HG02571 (cell line): ENCODE results near the gene PRKN.
A peak's percentile ranks its signal among the peaks of the same experiment; 100 is the strongest.

Source experiments
- ATAC-seq: cut with Tn5 transposase; IDR thresholded peaks from one replicate; pipeline ENCODE4 v1.9.1; 2021; ENCODE audit warnings: mild to moderate bottlenecking, moderate library complexity; ENCODE audit not compliant: unreplicated experiment

Gene PRKN

GRCh38 chr6:161378115-161378514 lies 1349.5 kb downstream of the PRKN start:
- no peak for ATAC-seq

GRCh38 chr6:161377116-161377515 lies 1350.5 kb downstream of the PRKN start:
- no peak for ATAC-seq

DNA sequence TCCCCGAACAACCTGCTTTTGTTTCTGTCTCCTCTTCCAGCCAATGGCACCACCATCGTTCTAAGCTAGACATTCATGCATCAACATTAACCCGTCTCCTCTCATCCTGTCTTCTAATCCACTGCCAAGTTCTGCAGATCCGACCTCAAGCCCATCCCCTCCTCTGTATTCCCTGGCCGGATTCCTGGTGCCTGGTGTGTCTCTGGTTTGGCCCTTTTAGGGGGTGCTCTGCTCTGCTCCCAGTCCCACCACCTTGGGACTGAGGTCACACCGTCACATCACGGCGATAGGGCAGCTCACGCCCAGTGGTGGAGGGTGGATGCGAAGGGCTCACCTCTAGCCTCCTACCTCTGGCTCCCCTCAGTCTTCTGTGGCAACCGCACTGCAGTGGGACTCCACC lies 1351.2 kb downstream of the PRKN start:
- ATAC-seq, result no peak

- no peak for ATAC-seq
Measured at GRCh38 chr6:161374971-161375873, 1352.3 kb downstream of the PRKN start.

DNA sequence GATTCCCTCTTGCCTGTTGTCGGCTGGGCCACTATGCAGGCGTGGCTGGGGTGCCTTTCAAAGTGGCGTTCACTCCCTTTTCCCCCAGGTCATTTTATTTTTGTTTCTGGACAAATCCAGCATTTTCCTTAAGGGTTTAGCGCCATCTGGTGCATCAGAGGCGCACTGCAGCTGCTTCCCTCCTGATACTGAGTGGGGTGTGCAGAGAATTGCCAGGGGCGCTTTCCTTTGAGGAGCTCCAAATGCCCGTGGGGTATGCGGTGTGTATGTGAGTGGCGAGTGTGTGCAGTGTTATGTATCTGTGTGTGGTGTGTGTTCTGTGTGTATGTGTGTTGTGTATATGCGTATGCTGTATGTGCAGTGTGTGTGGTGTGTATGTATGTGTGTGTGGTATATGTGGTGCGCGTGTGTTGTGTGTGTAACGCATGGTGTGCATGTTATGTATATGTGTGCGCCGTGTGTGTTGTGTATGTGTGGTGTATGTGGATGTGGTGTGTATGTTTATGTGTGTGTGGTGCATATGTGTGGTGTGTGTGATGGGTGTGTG lies 1353.6 kb downstream of the PRKN start:
- ATAC-seq, result peak; percentile 37

DNA sequence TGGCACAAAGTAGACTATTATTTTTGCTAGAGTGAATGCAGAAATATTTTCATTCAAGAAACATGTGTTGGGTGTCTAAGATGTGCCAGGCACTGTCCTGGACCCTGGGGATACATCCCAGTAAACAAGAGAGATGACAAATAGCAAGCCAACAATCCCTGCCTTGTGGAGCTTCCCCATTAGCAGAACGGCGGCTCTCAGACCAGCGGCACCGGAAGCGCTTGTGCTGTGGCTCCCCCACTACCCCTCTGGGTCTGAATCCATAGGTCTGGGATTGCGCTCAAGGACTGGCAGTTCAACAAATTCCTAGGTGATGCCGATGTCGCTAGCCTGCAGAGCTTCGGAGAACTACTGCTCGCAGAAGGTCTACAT lies 1355.2 kb downstream of the PRKN start:
- ATAC-seq, result no peak

GRCh38 chr6:161370880-161371279 lies 1356.7 kb downstream of the PRKN start:
- peak; percentile 81 for ATAC-seq

- ATAC-seq, result no peak
Measured at GRCh38 chr6:161369339-161369738, 1358.2 kb downstream of the PRKN start.

DNA sequence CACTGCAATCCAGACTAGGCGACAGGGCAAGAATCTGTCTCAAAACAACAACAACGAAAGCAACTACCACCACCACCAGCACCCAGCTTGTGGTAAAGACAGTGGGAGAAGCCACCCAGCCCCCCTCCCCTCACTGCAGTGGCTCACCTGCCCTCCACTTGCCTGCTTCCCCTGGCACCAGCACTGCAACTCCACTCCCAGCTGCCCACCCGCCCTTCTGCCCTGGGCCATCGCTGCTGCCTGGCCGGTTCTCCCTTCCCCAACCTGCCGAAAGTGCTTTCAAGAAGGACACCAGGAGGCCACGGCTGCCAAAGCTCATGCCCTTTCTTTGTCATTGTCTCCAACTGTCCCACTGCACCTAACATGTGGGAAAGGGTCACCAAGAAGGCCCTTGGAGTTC lies 1359.1 kb downstream of the PRKN start:
- ATAC-seq, result no peak

DNA sequence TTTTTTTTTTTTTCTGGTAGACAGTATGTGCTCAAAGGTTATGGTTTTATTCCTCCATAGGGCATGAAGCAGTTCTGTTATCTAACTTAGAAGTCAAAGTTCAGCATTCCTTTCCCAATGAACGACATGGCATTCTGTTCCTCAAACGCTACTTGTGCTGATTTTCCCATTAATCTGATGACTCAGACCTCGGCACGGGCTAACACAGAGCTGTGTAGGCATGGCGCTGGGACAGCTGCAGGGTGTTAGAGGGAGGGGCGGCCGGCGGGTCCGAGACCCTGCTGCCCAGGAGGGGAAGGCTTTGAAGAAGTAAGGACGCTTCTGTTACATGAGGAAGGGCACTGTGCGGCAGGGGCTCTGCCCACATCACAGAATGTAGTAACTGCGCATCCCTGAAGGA lies 1360.1 kb downstream of the PRKN start:
- no peak for ATAC-seq

GRCh38 chr6:161366301-161366923 lies 1361.2 kb downstream of the PRKN start:
- ATAC-seq, result no peak

DNA sequence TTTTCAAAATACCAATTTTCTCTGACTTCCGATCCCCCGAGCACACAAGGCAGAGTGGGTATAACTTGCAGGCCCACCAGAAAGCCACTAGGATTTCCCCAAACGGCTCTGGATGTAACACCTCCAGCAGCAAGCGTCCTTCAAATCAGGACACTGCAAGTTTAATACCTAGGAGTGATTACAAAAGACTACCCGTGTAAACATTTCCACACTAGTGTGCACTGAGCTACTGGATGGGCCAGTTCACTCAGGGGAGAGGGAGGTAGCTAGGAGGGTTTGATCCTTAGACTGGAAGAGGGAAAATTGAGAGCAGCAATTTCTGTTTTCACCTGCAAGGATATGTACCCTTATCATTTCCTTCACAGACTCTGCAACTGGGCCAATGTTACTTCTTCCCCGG lies 1361.9 kb downstream of the PRKN start:
- ATAC-seq, result no peak

GRCh38 chr6:161363286-161363685 lies 1364.3 kb downstream of the PRKN start:
- ATAC-seq, result no peak

DNA sequence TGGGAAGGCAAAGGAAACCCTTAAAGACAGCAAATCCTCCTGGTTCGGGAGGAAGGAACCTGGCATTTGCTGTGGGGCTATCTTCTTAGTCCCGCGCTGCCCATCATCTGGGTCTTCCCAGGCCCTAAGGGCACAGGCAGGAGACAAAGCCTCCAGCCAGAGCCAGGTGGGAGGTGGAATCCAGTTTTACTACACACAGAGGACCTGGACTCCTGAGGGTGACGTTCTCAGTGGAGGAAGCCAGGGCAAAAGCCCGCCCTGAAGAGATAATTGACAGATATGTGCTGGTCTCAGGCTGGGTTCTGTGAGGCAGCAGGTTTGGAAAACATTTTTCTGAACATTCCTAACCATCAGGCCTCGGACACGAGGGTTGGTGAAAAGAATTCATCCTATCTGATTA lies 1365.3 kb downstream of the PRKN start:
- ATAC-seq, result no peak

GRCh38 chr6:161361529-161361928 lies 1366.0 kb downstream of the PRKN start:
- no peak for ATAC-seq

DNA sequence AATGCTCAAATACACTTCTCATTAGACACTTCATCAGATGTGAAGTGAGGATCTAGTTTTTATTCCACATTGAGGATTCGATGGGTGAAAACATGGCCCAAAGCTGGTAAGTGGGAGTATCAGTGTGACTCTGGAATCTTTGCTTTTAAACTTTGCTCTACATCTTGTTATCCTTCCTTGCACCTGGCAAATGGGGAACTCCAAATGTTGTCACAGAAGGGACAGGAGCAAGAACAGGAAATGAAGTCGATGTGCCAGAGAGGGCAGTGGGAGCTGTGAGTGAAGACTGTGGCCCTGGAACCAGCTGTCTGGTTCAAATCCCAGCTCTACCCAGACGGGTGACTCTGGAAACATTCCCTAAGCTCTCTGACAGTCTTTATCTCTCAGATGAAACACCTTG lies 1367.0 kb downstream of the PRKN start:
- ATAC-seq, result no peak

DNA sequence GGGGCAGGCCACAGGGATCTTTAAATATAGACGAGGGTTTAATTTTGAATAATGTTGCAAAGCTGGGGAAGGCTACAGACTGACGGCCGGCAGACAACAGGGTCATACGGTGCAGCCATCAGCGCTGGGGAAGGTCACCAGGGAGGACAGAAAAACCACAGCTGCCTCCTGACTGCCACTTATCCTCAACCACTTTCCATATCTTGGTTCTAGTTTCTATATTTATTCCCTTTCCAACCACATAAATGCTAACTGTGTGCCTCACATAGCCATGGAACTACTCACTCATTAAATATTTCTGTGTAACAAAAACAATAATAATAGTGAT lies 1368.0 kb downstream of the PRKN start:
- ATAC-seq, result no peak

GRCh38 chr6:161356167-161356854 lies 1371.3 kb downstream of the PRKN start:
- no peak for ATAC-seq

DNA sequence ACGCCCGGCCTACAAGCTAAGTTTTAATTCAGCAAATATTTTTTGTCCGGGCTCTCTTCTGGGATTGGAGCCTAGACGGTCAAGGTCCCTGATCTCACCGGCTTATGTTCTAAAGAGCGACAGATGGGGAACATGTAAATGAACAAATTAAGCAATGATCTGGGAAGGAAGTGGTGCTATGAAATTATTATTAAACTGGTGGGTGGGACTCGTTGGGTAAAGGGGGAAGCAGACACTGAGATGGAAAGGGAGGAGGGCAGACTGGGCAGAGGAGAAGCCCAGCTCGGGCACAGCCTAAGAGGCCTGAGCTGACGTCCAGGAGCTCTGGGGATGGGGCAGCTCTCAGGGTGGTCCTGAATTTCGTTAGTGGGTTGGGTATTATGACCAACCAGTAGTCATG lies 1371.9 kb downstream of the PRKN start:
- ATAC-seq, result no peak

GRCh38 chr6:161354956-161355355 lies 1372.6 kb downstream of the PRKN start:
- no peak for ATAC-seq

- no peak for ATAC-seq
Measured at GRCh38 chr6:161354276-161354840, 1373.2 kb downstream of the PRKN start.
